ENCODE results near the gene IGF2. TPM values are rescaled to one million over a fixed set of nuclear protein-coding genes. Genes with fewer than 3 reads are reported as not detected.
A peak's percentile ranks its signal among the peaks of the same experiment; 100 is the strongest.

Gene IGF2
- total RNA-seq, 1 experiment from 2014 or later: 1.5 TPM

GRCh38 chr11:2142300-2142759 is 3.1 kb upstream of the IGF2 start:
- peaks cover 5% of the 10 kb centered on the region for H3K36me3 Mint-ChIP-seq
- ATAC-seq (no peak), DNase-seq (ENCODE audit: low spot score) (no peak)
- H3K9me3 Mint-ChIP-seq: no peaks in the 10 kb centered on the region
- peaks cover 88% of the 10 kb centered on the region for H3K27me3 Mint-ChIP-seq (ENCODE audit: low read depth)
- H3K4me3 Mint-ChIP-seq: no peak overlapping the region
- H3K4me1 Mint-ChIP-seq: peaks cover 12% of the 10 kb centered on the region; the same call in 1 of the 2 replicates
- no peak overlapping the region for H3K27ac Mint-ChIP-seq
- POLR2A ChIA-PET: no interaction called here
- TF ChIP-seq ARID4B (CRISPR knock-in tag; IDR thresholded peaks at IDR 0.05; ENCODE audit: borderline replicate concordance) (no peak), GRHL2 (CRISPR knock-in tag; IDR thresholded peaks at IDR 0.05; ENCODE audit: insufficient replicate concordance, severe bottlenecking) (no peak), TEAD4 (CRISPR knock-in tag; IDR thresholded peaks at IDR 0.05) (no peak)
- CTCF ChIA-PET: interaction anchor here (2.1 to 9.5 kb wide), 3 partner anchors 9 to 105 kb away, joined by 9 to 101 read pairs (median 10); no protein-coding TSS in a partner anchor

- Mint-ChIP-seq H3K9me3 (no peaks in the 10 kb centered on the region), H3K27me3 (ENCODE audit: low read depth) (peaks cover 88% of the 10 kb centered on the region), H3K36me3 (peaks cover 5% of the 10 kb centered on the region), H3K4me1 (peaks cover 15% of the 10 kb centered on the region), H3K4me3 (peak overlapping the region; percentile 19), H3K27ac (no peak overlapping the region)
- peak; percentile 55 for DNase-seq (ENCODE audit: low spot score)
- ATAC-seq: peak; percentile 2; the same call in 1 of the 2 replicates
- POLR2A ChIA-PET: no interaction called here
- 0 out of 2 replicates have a peak, but pooled peaks have one; percentile 20 for TF ChIP-seq ZNF423 (CRISPR knock-in tag; IDR thresholded peaks at IDR 0.05)
- TF ChIP-seq TCF7 (CRISPR knock-in tag; IDR thresholded peaks at IDR 0.05; ENCODE audit: low read depth): no peak
- CTCF ChIA-PET: interaction anchor here (1.1 to 9.5 kb wide), 8 partner anchors 10 to 308 kb away, joined by 3 to 101 read pairs (median 8); no protein-coding TSS in a partner anchor
Measured at GRCh38 chr11:2140411-2141400, 1.5 kb upstream of the IGF2 start.

- Mint-ChIP-seq H3K36me3 (peaks cover 5% of the 10 kb centered on the region), H3K27ac (no peak overlapping the region), H3K27me3 (ENCODE audit: low read depth) (peaks cover 88% of the 10 kb centered on the region), H3K9me3 (no peaks in the 10 kb centered on the region), H3K4me3 (peak overlapping the region; percentile 43), H3K4me1 (peaks cover 15% of the 10 kb centered on the region)
- CTCF ChIA-PET: interaction anchor here (0.6 to 9.5 kb wide), 9 partner anchors 11 to 307 kb away, joined by 3 to 101 read pairs (median 8); no protein-coding TSS in a partner anchor
- TF ChIP-seq EMX1 (CRISPR knock-in tag; IDR thresholded peaks at IDR 0.05) (no peak), PRRX2 (CRISPR knock-in tag; IDR thresholded peaks at IDR 0.05) (no peak), NFYB (CRISPR knock-in tag; conservative IDR thresholded peaks at IDR 0.05; ENCODE audit: low read depth) (no peak), ZNF232 (CRISPR knock-in tag; IDR thresholded peaks at IDR 0.05) (no peak), E2F5 (CRISPR knock-in tag; IDR thresholded peaks at IDR 0.05) (no peak), ZNF263 (CRISPR knock-in tag; IDR thresholded peaks at IDR 0.05; ENCODE audit: low read depth) (no peak)
- POLR2A ChIA-PET: no interaction called here
- ATAC-seq: peak; percentile 14; the same call in 1 of the 2 replicates
- DNase-seq (ENCODE audit: low spot score): no peak
Measured at GRCh38 chr11:2139621-2140337, 590 bp upstream of the IGF2 start.
